Ovary (tissue), 3 donors: ENCODE measurements around the gene OLA1.

Experiments
- EP300 ChIP-seq: sonication (generic); formaldehyde crosslinking; IDR thresholded peaks from one replicate; pipeline ENCODE4 v1.6.1; 2017; ENCODE audit warnings: antibody characterized with exemption
- TF ChIP-seq, protein P1 (sequence below), 3 donors: fragments of 450-650 bp in 2 of 3; fragments of 200-600 bp in 1 of 3; IDR thresholded peaks; one replicate each; pipeline versions ENCODE4 v1.5.1 to v1.8.0; 2016 to 2022; ENCODE audit warnings: antibody characterized with exemption in 3 of 3, mild to moderate bottlenecking in 1 of 3
- donor health status: DM: no; HTN: no; CAD: no.

DNA sequence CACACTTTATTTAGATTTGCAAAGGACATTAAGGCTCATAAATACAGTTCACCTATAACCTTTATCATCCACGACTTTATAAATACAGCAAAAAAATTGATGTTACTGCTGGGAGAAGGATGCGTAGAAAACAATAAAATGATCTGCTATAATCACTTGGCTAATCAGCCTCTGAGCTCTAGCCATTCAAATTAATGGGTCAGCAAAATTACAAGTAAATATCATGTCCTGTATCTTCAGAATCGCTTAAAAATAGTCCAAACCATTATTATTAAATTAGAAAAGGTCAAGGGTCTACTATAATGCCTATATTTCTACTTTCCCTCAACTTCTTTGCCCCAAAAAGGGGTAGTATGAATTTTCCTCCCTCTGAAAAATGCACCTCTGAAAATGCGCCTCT is 40.3 kb downstream of the OLA1 start:
- TF ChIP-seq, protein P1, sequence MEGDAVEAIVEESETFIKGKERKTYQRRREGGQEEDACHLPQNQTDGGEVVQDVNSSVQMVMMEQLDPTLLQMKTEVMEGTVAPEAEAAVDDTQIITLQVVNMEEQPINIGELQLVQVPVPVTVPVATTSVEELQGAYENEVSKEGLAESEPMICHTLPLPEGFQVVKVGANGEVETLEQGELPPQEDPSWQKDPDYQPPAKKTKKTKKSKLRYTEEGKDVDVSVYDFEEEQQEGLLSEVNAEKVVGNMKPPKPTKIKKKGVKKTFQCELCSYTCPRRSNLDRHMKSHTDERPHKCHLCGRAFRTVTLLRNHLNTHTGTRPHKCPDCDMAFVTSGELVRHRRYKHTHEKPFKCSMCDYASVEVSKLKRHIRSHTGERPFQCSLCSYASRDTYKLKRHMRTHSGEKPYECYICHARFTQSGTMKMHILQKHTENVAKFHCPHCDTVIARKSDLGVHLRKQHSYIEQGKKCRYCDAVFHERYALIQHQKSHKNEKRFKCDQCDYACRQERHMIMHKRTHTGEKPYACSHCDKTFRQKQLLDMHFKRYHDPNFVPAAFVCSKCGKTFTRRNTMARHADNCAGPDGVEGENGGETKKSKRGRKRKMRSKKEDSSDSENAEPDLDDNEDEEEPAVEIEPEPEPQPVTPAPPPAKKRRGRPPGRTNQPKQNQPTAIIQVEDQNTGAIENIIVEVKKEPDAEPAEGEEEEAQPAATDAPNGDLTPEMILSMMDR (IDR thresholded peaks at IDR 0.05) = no peak
- TF ChIP-seq EP300 = no peak
